Breast epithelium (tissue), 4 donors: ENCODE results near the gene HECTD4. TPM values are rescaled to one million over a fixed set of nuclear protein-coding genes. Genes with fewer than 3 reads are reported as not detected.
"Not testable (repeated sequence)": the region's sequence is repeated elsewhere in the genome, so short reads cannot be mapped to it uniquely, and the experiment has no call there.

Source experiments
- DNase-seq, 2 donors: peaks; one replicate each; pipeline ENCODE4 v3.0.0-alpha.2; 2019; ENCODE audit warnings: low spot score in 2 of 2
- H3K27ac ChIP-seq, 2 donors: fragments of 200-600 bp; sonication (generic) in 1 of 2; one replicate each; pipeline ENCODE4 v1.5.1; 2016 to 2019; ENCODE audit warnings: mild to moderate bottlenecking in 1 of 2
- H3K27me3 ChIP-seq, 2 donors: fragments of 200-600 bp; sonication (generic) in 1 of 2; one replicate each; pipeline versions ENCODE4 v1.5.1 to v1.6.0; 2017 to 2019; ENCODE audit warnings: control low read depth in 1 of 2, mild to moderate bottlenecking in 1 of 2
- H3K36me3 ChIP-seq: fragments of 200-600 bp; one replicate; pipeline ENCODE4 v1.5.1; 2019
- H3K4me1 ChIP-seq, 2 donors: fragments of 200-600 bp; sonication (generic); one replicate each; pipeline ENCODE4 v1.5.1; 2016 to 2019; ENCODE audit warnings: control low read depth in 1 of 2
- H3K4me3 ChIP-seq, 3 donors: fragments of 200-600 bp; sonication (generic); 1 replicate in 2 of 3; 2 replicates in 1 of 3; pipeline ENCODE4 v1.5.1; 2016 to 2019; ENCODE audit warnings: mild to moderate bottlenecking in 3 of 3, moderate library complexity in 2 of 3
- H3K9me3 ChIP-seq, 2 donors: fragments of 200-600 bp; sonication (generic) in 1 of 2; one replicate each; pipeline ENCODE4 v1.5.1; 2016 to 2019; ENCODE audit warnings: control low read depth in 1 of 2
- POLR2A ChIP-seq: fragments of 450-650 bp; IDR thresholded peaks from one replicate; pipeline ENCODE4 v1.6.1; 2016; ENCODE audit warnings: antibody characterized with exemption, mild to moderate bottlenecking, moderate library complexity
- POLR2AphosphoS5 ChIP-seq, 3 donors: sonication (generic); formaldehyde crosslinking; IDR thresholded peaks; one replicate each; pipeline ENCODE4 v1.6.1; 2017; ENCODE audit warnings: antibody characterized with exemption in 3 of 3
- intact Hi-C: fragments of 100-400 bp; cut with DNase I; formaldehyde crosslinking; loops from one replicate; pipeline ENCODE4 v1.15.1; 2023; ENCODE audit warnings: low total_unique reads
- total RNA-seq, 3 donors: library from RNA; depleted of rRNA; stranded (reverse); fragments of >200 nt; gene quantifications; one replicate each; pipeline ENCODE4 v1.1.0, GENCODE V29; 2016
- TF ChIP-seq, protein P1 (sequence below), 3 donors: fragments of 450-650 bp; IDR thresholded peaks; one replicate each; pipeline ENCODE4 v1.5.1; 2016 to 2017; ENCODE audit warnings: antibody characterized with exemption in 3 of 3, mild to moderate bottlenecking in 3 of 3, moderate library complexity in 3 of 3

HECTD4 gene
- total RNA-seq, 3 donors from 2014 or later, result 37.6 to 57.4 (median 49.5) TPM

DNA sequence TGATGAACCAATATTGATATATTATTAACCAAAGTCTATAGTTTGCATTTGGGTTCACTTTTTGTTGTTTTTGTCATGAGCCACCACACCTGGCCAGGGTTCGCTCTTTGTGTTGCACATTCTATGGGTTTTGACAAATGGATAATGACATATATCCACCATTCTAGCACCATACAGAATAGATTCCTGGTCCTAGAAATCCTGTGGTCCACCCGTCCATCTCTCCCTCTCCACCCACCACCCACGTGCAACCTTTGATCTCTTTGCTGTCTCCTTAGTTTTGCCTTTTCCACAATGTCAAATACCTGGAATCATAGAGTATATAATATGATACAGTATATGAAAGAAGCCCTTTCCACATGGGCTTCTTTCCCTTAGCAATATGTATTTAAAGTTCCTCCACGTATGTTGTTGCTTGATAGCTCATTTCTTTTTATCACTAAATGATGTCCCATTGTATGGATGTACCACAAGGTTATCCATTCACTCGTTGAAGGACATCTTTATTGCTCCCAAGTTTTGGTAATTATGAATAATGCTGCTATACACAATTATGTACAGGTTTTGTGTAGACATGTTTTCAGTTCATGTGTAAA lies 19.8 kb upstream of the HECTD4 start:
- peaks cover 14% of the 10 kb centered on the region for H3K36me3 ChIP-seq
- no peak overlapping the region for H3K27ac ChIP-seq
- H3K4me1 ChIP-seq, result no peaks in the 10 kb centered on the region
- no peaks in the 10 kb centered on the region for H3K9me3 ChIP-seq
- intact Hi-C loops, result no loop called here
- H3K27me3 ChIP-seq, result no peaks in the 10 kb centered on the region
- no peak for DNase-seq
- TF ChIP-seq POLR2A (no peak), POLR2AphosphoS5 (IDR thresholded peaks at IDR 0.05) (no peak)
- TF ChIP-seq, protein P1, sequence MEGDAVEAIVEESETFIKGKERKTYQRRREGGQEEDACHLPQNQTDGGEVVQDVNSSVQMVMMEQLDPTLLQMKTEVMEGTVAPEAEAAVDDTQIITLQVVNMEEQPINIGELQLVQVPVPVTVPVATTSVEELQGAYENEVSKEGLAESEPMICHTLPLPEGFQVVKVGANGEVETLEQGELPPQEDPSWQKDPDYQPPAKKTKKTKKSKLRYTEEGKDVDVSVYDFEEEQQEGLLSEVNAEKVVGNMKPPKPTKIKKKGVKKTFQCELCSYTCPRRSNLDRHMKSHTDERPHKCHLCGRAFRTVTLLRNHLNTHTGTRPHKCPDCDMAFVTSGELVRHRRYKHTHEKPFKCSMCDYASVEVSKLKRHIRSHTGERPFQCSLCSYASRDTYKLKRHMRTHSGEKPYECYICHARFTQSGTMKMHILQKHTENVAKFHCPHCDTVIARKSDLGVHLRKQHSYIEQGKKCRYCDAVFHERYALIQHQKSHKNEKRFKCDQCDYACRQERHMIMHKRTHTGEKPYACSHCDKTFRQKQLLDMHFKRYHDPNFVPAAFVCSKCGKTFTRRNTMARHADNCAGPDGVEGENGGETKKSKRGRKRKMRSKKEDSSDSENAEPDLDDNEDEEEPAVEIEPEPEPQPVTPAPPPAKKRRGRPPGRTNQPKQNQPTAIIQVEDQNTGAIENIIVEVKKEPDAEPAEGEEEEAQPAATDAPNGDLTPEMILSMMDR (IDR thresholded peaks at IDR 0.05), result no peak
- H3K4me3 ChIP-seq, result no peak overlapping the region

DNA sequence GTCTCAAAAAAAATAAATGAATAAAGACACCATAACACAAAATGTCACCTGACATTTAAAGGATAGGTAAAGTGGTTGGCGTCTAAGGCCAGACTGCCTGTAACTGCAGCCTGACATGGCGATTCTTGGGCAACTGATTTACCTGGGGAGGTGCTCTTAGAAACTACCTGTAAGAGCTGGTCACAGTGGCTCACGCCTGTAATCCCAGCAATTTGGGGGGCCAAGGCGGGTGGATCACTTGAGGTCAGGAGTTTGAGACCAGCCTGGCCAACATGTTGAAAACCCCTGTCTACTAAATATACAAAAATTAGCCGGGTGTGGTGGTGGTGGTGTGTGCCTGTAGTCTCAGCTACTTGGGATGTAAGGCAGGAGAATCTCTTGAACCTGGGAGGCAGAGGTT lies 18.8 kb upstream of the HECTD4 start:
- H3K27ac ChIP-seq, result no peak overlapping the region
- DNase-seq, result no peak
- intact Hi-C loops, result no loop called here

GRCh38 chr12:112393328-112393727 lies 11.1 kb upstream of the HECTD4 start:
- TF ChIP-seq, protein P1 (IDR thresholded peaks at IDR 0.05), result no peak
- TF ChIP-seq POLR2A, result no peak
- no peak for TF ChIP-seq POLR2AphosphoS5 (IDR thresholded peaks at IDR 0.05)
- Histone ChIP-seq H3K27me3 (no peaks in the 10 kb centered on the region), H3K4me1 (no peaks in the 10 kb centered on the region), H3K4me3 (no peak overlapping the region), H3K9me3 (no peaks in the 10 kb centered on the region), H3K36me3 (no peaks in the 10 kb centered on the region), H3K27ac (no peak overlapping the region)
- intact Hi-C loops, result no loop called here
- no peak for DNase-seq

More for the DNA sequence above, 18.8 kb upstream of the HECTD4 start:
- no peaks in the 10 kb centered on the region for H3K4me1 ChIP-seq
- TF ChIP-seq POLR2A, result no peak
- no peak for TF ChIP-seq POLR2AphosphoS5 (IDR thresholded peaks at IDR 0.05)
- TF ChIP-seq, protein P1 (IDR thresholded peaks at IDR 0.05), result no peak
- H3K36me3 ChIP-seq, result peaks cover 7% of the 10 kb centered on the region
- no peak overlapping the region for H3K4me3 ChIP-seq
- no peaks in the 10 kb centered on the region for H3K9me3 ChIP-seq
- H3K27me3 ChIP-seq, result no peaks in the 10 kb centered on the region

- H3K27ac ChIP-seq, H3K4me3 ChIP-seq, H3K36me3 ChIP-seq, intact Hi-C loops, H3K9me3 ChIP-seq, H3K27me3 ChIP-seq, DNase-seq, H3K4me1 ChIP-seq: not testable (repeated sequence)
Measured at GRCh38 chr12:112389922-112390654, 7.9 kb upstream of the HECTD4 start.

DNA sequence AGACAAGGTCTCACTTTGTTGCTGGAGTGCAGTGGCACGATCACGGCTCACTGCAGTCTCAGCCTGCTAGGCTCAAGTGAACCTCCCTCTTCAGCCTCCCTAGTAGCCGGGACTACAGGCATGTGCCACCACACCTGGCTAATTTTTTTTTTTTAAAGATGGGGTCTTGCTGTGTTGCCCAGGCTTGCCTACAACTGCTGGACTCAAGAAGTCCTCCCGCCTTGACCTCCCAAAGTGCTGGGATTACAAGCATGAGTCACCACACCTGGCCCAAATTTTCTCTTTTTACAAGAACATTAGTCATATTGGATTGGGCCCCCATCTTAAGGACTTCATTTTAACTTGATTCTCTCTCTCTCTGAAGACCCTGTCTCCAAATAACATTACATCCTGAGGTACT lies 7.0 kb upstream of the HECTD4 start:
- Histone ChIP-seq H3K4me3 (no peak overlapping the region), H3K27ac (no peak overlapping the region), H3K36me3 (no peaks in the 10 kb centered on the region), H3K27me3 (no peaks in the 10 kb centered on the region), H3K4me1 (no peaks in the 10 kb centered on the region), H3K9me3 (no peaks in the 10 kb centered on the region)
- no peak for DNase-seq
- TF ChIP-seq POLR2A (no peak), POLR2AphosphoS5 (IDR thresholded peaks at IDR 0.05) (no peak)
- TF ChIP-seq, protein P1 (IDR thresholded peaks at IDR 0.05), result no peak
- intact Hi-C loops, result no loop called here
